GM21786 (cell line): ENCODE results near the gene CD72.
A peak's percentile ranks its signal among the peaks of the same experiment; 100 is the strongest.

ENCODE experiments used
- ATAC-seq: cut with Tn5 transposase; IDR thresholded peaks from one replicate; pipeline ENCODE4 v1.9.1; 2021; ENCODE audit not compliant: unreplicated experiment

Gene CD72

GRCh38 chr9:35618325-35618727, at the start of gene CD72:
Gene CD72, minus strand, starts transcription at chr9:35618413. Its CDS starts 110 bp downstream, at chr9:35618303.
- ATAC-seq, result peak; percentile 30

GRCh38 chr9:35667939-35668338, 49.7 kb upstream of the CD72 start:
- ATAC-seq, result no peak

GRCh38 chr9:35666549-35666948, 48.3 kb upstream of the CD72 start:
- no peak for ATAC-seq

- ATAC-seq, result no peak
These were observed 47.8 kb upstream of the CD72 start for GRCh38 chr9:35666045-35666444.

GRCh38 chr9:35665471-35665818, 47.2 kb upstream of the CD72 start:
- no peak for ATAC-seq

- ATAC-seq, result peak; percentile 76
These were observed 46.6 kb upstream of the CD72 start, which contains the start of gene ARHGEF39 for GRCh38 chr9:35664531-35665470. Gene ARHGEF39, minus strand, starts transcription at chr9:35665195. Its CDS starts 26 bp downstream, at chr9:35665169.

- ATAC-seq, result no peak
These were observed 44.2 kb upstream of the CD72 start for GRCh38 chr9:35662437-35662836.

- no peak for ATAC-seq
These were observed 43.6 kb upstream of the CD72 start for GRCh38 chr9:35661756-35662350.

- ATAC-seq, result no peak
These were observed 42.8 kb upstream of the CD72 start for GRCh38 chr9:35660966-35661415.

GRCh38 chr9:35659340-35659739, 41.1 kb upstream of the CD72 start:
- ATAC-seq, result no peak

GRCh38 chr9:35658968-35659220, 40.7 kb upstream of the CD72 start:
- ATAC-seq, result no peak

GRCh38 chr9:35658137-35658967, 40.1 kb upstream of the CD72 start, which contains the start of gene CCDC107:
Gene CCDC107, plus strand, starts transcription at chr9:35658292. Its CDS starts 88 bp downstream, at chr9:35658380.
- ATAC-seq, result peak; percentile 65

GRCh38 chr9:35657546-35658136, 39.4 kb upstream of the CD72 start, which contains the start of gene RMRP:
Gene RMRP, minus strand, starts transcription at chr9:35658019.
- peak; percentile 86 for ATAC-seq

- ATAC-seq, result no peak
These were observed 38.8 kb upstream of the CD72 start for GRCh38 chr9:35656831-35657545.

GRCh38 chr9:35656348-35656747, 38.1 kb upstream of the CD72 start:
- no peak for ATAC-seq

- no peak for ATAC-seq
These were observed 35.4 kb upstream of the CD72 start for GRCh38 chr9:35653611-35654010.

GRCh38 chr9:35652829-35653209, 34.6 kb upstream of the CD72 start:
- ATAC-seq, result no peak

- ATAC-seq, result no peak
These were observed 34.0 kb upstream of the CD72 start for GRCh38 chr9:35651956-35652828.
